Measurements from ENCODE around the gene SEMA3C.

The SEMA3C gene

GRCh38 chr7:80711531-80711930 is 207.3 kb downstream of the SEMA3C start:
- no peak overlapping the region for H3K14ac ChIP-seq (ENCODE audit: low read length)
- WGBS, 2 donors (ENCODE audit: extremely low coverage in 2 of 2, insufficient read length in 2 of 2, insufficient replicate concordance in 1 of 2): no CpG with 5 or more reads among the region's 2 CpGs
- H3K27me3 ChIP-seq (ENCODE audit: control insufficient read depth in 3 of 3, insufficient read depth in 3 of 3, low read depth in 1 of 3, low read length in 3 of 3): no peaks in the 10 kb centered on the region
- no peak overlapping the region for H3K18ac ChIP-seq (ENCODE audit: low read length)
- no peak overlapping the region for H3K9ac ChIP-seq (ENCODE audit: low read depth, low read length, poor library complexity)
- no peak overlapping the region for H3K4me2 ChIP-seq (ENCODE audit: insufficient read depth, low read length, poor library complexity, severe bottlenecking)
- no peaks in the 10 kb centered on the region for H3K36me3 ChIP-seq (replicated peaks in 1 of 2; ENCODE audit: control insufficient read depth in 2 of 2, insufficient read depth in 2 of 2, low read length in 2 of 2)
- H3K23ac ChIP-seq (ENCODE audit: low read depth, low read length, poor library complexity): no peak overlapping the region
- DNase-seq (ENCODE audit: low spot score): no peak
- H3K27ac ChIP-seq (replicated peaks; ENCODE audit: low read length): no peak overlapping the region
- H4K91ac ChIP-seq (ENCODE audit: low read depth, low read length, poor library complexity): no peak overlapping the region
- H3K4ac ChIP-seq (ENCODE audit: low read length): no peak overlapping the region
- H3K9me3 ChIP-seq (replicated peaks in 1 of 2; ENCODE audit: control insufficient read depth in 2 of 2, insufficient read depth in 1 of 2, low read depth in 1 of 2, low read length in 2 of 2): no peaks in the 10 kb centered on the region
- H3K79me1 ChIP-seq (ENCODE audit: low read depth, low read length): no peaks in the 10 kb centered on the region
- H2BK15ac ChIP-seq (ENCODE audit: low read length): no peak overlapping the region
- H4K8ac ChIP-seq (ENCODE audit: low read depth, low read length): no peak overlapping the region
- no peak overlapping the region for H2BK12ac ChIP-seq (ENCODE audit: low read length)
- no peak overlapping the region for H3K4me3 ChIP-seq (ENCODE audit: low read length in 2 of 2)
- H2BK5ac ChIP-seq (ENCODE audit: low read length): no peak overlapping the region
- no peak overlapping the region for H2AK5ac ChIP-seq (ENCODE audit: low read depth, low read length)
- no peak overlapping the region for H2BK120ac ChIP-seq (ENCODE audit: low read depth, low read length)
- no peaks in the 10 kb centered on the region for H3K4me1 ChIP-seq (ENCODE audit: control insufficient read depth in 2 of 2, insufficient read depth in 1 of 2, low read depth in 1 of 2, low read length in 2 of 2)
- H2AFZ ChIP-seq (ENCODE audit: low read length): no peak overlapping the region

- no peaks in the 10 kb centered on the region for H3K36me3 ChIP-seq (replicated peaks in 1 of 2; ENCODE audit: control insufficient read depth in 2 of 2, insufficient read depth in 2 of 2, low read length in 2 of 2)
- H3K9ac ChIP-seq (ENCODE audit: low read depth, low read length, poor library complexity): no peak overlapping the region
- no peak overlapping the region for H2AK5ac ChIP-seq (ENCODE audit: low read depth, low read length)
- H2AFZ ChIP-seq (ENCODE audit: low read length): no peak overlapping the region
- no peak overlapping the region for H3K27ac ChIP-seq (replicated peaks; ENCODE audit: low read length)
- no CpG with 5 or more reads among the region's 2 CpGs for WGBS, 2 donors (ENCODE audit: extremely low coverage in 2 of 2, insufficient read length in 2 of 2, insufficient replicate concordance in 1 of 2)
- H2BK5ac ChIP-seq (ENCODE audit: low read length): no peak overlapping the region
- no peak overlapping the region for H3K4me3 ChIP-seq (ENCODE audit: low read length in 2 of 2)
- no peak overlapping the region for H3K4me2 ChIP-seq (ENCODE audit: insufficient read depth, low read length, poor library complexity, severe bottlenecking)
- no peak overlapping the region for H3K23ac ChIP-seq (ENCODE audit: low read depth, low read length, poor library complexity)
- H3K79me1 ChIP-seq (ENCODE audit: low read depth, low read length): no peaks in the 10 kb centered on the region
- no peak overlapping the region for H3K4ac ChIP-seq (ENCODE audit: low read length)
- no peak overlapping the region for H2BK15ac ChIP-seq (ENCODE audit: low read length)
- H3K27me3 ChIP-seq (ENCODE audit: control insufficient read depth in 3 of 3, insufficient read depth in 3 of 3, low read depth in 1 of 3, low read length in 3 of 3): no peaks in the 10 kb centered on the region
- H2BK120ac ChIP-seq (ENCODE audit: low read depth, low read length): no peak overlapping the region
- H4K91ac ChIP-seq (ENCODE audit: low read depth, low read length, poor library complexity): no peak overlapping the region
- no peak overlapping the region for H4K8ac ChIP-seq (ENCODE audit: low read depth, low read length)
- DNase-seq (ENCODE audit: low spot score): no peak
- no peak overlapping the region for H3K18ac ChIP-seq (ENCODE audit: low read length)
- H3K9me3 ChIP-seq (replicated peaks in 1 of 2; ENCODE audit: control insufficient read depth in 2 of 2, insufficient read depth in 1 of 2, low read depth in 1 of 2, low read length in 2 of 2): no peaks in the 10 kb centered on the region
- no peak overlapping the region for H3K14ac ChIP-seq (ENCODE audit: low read length)
- peaks cover 0 to 5% of the 10 kb centered on the region in 2 donors for H3K4me1 ChIP-seq (ENCODE audit: control insufficient read depth in 2 of 2, insufficient read depth in 1 of 2, low read depth in 1 of 2, low read length in 2 of 2)
- H2BK12ac ChIP-seq (ENCODE audit: low read length): no peak overlapping the region
Observed at GRCh38 chr7:80708123-80708522, 210.7 kb downstream of the SEMA3C start.

GRCh38 chr7:80707318-80707717 is 211.5 kb downstream of the SEMA3C start:
- Histone ChIP-seq H3K4ac (ENCODE audit: low read length) (no peak overlapping the region), H3K27ac (replicated peaks; ENCODE audit: low read length) (no peak overlapping the region), H3K4me1 (ENCODE audit: control insufficient read depth in 2 of 2, insufficient read depth in 1 of 2, low read depth in 1 of 2, low read length in 2 of 2) (peaks cover 0 to 5% of the 10 kb centered on the region in 2 donors), H4K8ac (ENCODE audit: low read depth, low read length) (no peak overlapping the region), H3K9me3 (replicated peaks in 1 of 2; ENCODE audit: control insufficient read depth in 2 of 2, insufficient read depth in 1 of 2, low read depth in 1 of 2, low read length in 2 of 2) (no peaks in the 10 kb centered on the region), H3K18ac (ENCODE audit: low read length) (no peak overlapping the region), H3K14ac (ENCODE audit: low read length) (no peak overlapping the region), H2AK5ac (ENCODE audit: low read depth, low read length) (no peak overlapping the region), H2BK12ac (ENCODE audit: low read length) (no peak overlapping the region), H2BK15ac (ENCODE audit: low read length) (no peak overlapping the region), H2AFZ (ENCODE audit: low read length) (no peak overlapping the region), H3K4me2 (ENCODE audit: insufficient read depth, low read length, poor library complexity, severe bottlenecking) (no peak overlapping the region), H3K27me3 (ENCODE audit: control insufficient read depth in 3 of 3, insufficient read depth in 3 of 3, low read depth in 1 of 3, low read length in 3 of 3) (no peaks in the 10 kb centered on the region), H3K79me1 (ENCODE audit: low read depth, low read length) (no peaks in the 10 kb centered on the region), H4K91ac (ENCODE audit: low read depth, low read length, poor library complexity) (no peak overlapping the region), H3K4me3 (ENCODE audit: low read length in 2 of 2) (no peak overlapping the region), H2BK120ac (ENCODE audit: low read depth, low read length) (no peak overlapping the region), H3K36me3 (replicated peaks in 1 of 2; ENCODE audit: control insufficient read depth in 2 of 2, insufficient read depth in 2 of 2, low read length in 2 of 2) (no peaks in the 10 kb centered on the region), H2BK5ac (ENCODE audit: low read length) (no peak overlapping the region), H3K9ac (ENCODE audit: low read depth, low read length, poor library complexity) (no peak overlapping the region), H3K23ac (ENCODE audit: low read depth, low read length, poor library complexity) (no peak overlapping the region)
- DNase-seq (ENCODE audit: low spot score): no peak
- WGBS, 2 donors (ENCODE audit: extremely low coverage in 2 of 2, insufficient read length in 2 of 2, insufficient replicate concordance in 1 of 2): 100% methylated on average over 1 of the region's 1 CpG

GRCh38 chr7:80705130-80705781 is 213.6 kb downstream of the SEMA3C start:
- no peaks in the 10 kb centered on the region for H3K36me3 ChIP-seq (replicated peaks in 1 of 2; ENCODE audit: control insufficient read depth in 2 of 2, insufficient read depth in 2 of 2, low read length in 2 of 2)
- no peak overlapping the region for H3K23ac ChIP-seq (ENCODE audit: low read depth, low read length, poor library complexity)
- H2BK12ac ChIP-seq (ENCODE audit: low read length): no peak overlapping the region
- no peak overlapping the region for H2BK120ac ChIP-seq (ENCODE audit: low read depth, low read length)
- no peak overlapping the region for H4K8ac ChIP-seq (ENCODE audit: low read depth, low read length)
- H2AFZ ChIP-seq (ENCODE audit: low read length): no peak overlapping the region
- H3K14ac ChIP-seq (ENCODE audit: low read length): no peak overlapping the region
- no peak overlapping the region for H2BK5ac ChIP-seq (ENCODE audit: low read length)
- no peak overlapping the region for H3K4ac ChIP-seq (ENCODE audit: low read length)
- peaks cover 0 to 5% of the 10 kb centered on the region in 2 donors for H3K4me1 ChIP-seq (ENCODE audit: control insufficient read depth in 2 of 2, insufficient read depth in 1 of 2, low read depth in 1 of 2, low read length in 2 of 2)
- H3K9ac ChIP-seq (ENCODE audit: low read depth, low read length, poor library complexity): no peak overlapping the region
- no peaks in the 10 kb centered on the region for H3K79me1 ChIP-seq (ENCODE audit: low read depth, low read length)
- H3K27ac ChIP-seq (replicated peaks; ENCODE audit: low read length): no peak overlapping the region
- no peak overlapping the region for H3K4me2 ChIP-seq (ENCODE audit: insufficient read depth, low read length, poor library complexity, severe bottlenecking)
- no peak overlapping the region for H2AK5ac ChIP-seq (ENCODE audit: low read depth, low read length)
- no peak overlapping the region for H3K4me3 ChIP-seq (ENCODE audit: low read length in 2 of 2)
- DNase-seq (ENCODE audit: low spot score): no peak
- no peak overlapping the region for H2BK15ac ChIP-seq (ENCODE audit: low read length)
- no CpG with 5 or more reads among the region's 2 CpGs for WGBS, 2 donors (ENCODE audit: extremely low coverage in 2 of 2, insufficient read length in 2 of 2, insufficient replicate concordance in 1 of 2)
- H3K27me3 ChIP-seq (ENCODE audit: control insufficient read depth in 3 of 3, insufficient read depth in 3 of 3, low read depth in 1 of 3, low read length in 3 of 3): no peaks in the 10 kb centered on the region
- H3K18ac ChIP-seq (ENCODE audit: low read length): no peak overlapping the region
- no peaks in the 10 kb centered on the region for H3K9me3 ChIP-seq (replicated peaks in 1 of 2; ENCODE audit: control insufficient read depth in 2 of 2, insufficient read depth in 1 of 2, low read depth in 1 of 2, low read length in 2 of 2)
- H4K91ac ChIP-seq (ENCODE audit: low read depth, low read length, poor library complexity): no peak overlapping the region
